A549 (cell line): ENCODE results near the gene ASTN1.

Experiments
- CTCF ChIP-seq: fragments of >200 bp; sonication (Bioruptor Twin); formaldehyde crosslinking; IDR thresholded peaks from 3 replicates; pipeline ENCODE4 v1.5.1; 2016
- ZFP36 ChIP-seq: fragments of 450-650 bp; IDR thresholded peaks from 2 replicates; pipeline ENCODE4 v1.6.1; 2014; ENCODE audit warnings: borderline replicate concordance; ENCODE audit not compliant: partially characterized antibody

DNA sequence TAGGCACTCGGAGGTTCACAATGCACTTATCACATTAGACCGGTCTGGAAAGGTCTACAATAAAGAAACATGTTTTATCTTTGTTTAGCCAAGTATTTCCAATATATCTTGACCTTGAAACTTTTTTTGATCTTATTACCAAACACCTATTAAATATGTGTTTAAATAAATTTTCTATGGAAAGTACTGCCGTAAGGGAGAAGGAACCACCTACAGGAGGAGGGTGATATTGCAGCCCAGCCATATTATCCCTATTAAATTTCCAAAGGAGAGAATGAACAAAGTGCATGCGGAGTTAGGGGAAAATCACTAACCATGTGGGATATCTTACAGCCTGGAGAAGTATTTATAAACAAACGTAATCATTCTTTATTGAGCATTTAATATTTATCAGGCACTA is 20.7 kb upstream of the ASTN1 start:
- TF ChIP-seq CTCF (no peak), ZFP36 (no peak)
